Cardiac fibroblast (primary cell): ENCODE measurements around the gene GRB10.

Experiments
- DNase-seq, 2 donors: peaks; one replicate each; pipeline versions ENCODE4 v3.0.0 to v3.0.0-alpha.2; 2010; ENCODE audit warnings: low read depth in 2 of 2
- H3K4me3 ChIP-seq, 2 donors: replicated peaks in 1 of 2; 1 replicate in 1 of 2; 2 replicates in 1 of 2; pipeline ENCODE4 v1.5.1; 2011; ENCODE audit warnings: low read depth in 2 of 2, low read length in 2 of 2, mild to moderate bottlenecking in 2 of 2, moderate library complexity in 1 of 2
- TF ChIP-seq, protein P1 (sequence below): IDR thresholded peaks from one replicate; pipeline ENCODE4 v1.5.1; 2011; ENCODE audit warnings: low read depth, mild to moderate bottlenecking, low read length, inconsistent platforms

Gene GRB10

DNA sequence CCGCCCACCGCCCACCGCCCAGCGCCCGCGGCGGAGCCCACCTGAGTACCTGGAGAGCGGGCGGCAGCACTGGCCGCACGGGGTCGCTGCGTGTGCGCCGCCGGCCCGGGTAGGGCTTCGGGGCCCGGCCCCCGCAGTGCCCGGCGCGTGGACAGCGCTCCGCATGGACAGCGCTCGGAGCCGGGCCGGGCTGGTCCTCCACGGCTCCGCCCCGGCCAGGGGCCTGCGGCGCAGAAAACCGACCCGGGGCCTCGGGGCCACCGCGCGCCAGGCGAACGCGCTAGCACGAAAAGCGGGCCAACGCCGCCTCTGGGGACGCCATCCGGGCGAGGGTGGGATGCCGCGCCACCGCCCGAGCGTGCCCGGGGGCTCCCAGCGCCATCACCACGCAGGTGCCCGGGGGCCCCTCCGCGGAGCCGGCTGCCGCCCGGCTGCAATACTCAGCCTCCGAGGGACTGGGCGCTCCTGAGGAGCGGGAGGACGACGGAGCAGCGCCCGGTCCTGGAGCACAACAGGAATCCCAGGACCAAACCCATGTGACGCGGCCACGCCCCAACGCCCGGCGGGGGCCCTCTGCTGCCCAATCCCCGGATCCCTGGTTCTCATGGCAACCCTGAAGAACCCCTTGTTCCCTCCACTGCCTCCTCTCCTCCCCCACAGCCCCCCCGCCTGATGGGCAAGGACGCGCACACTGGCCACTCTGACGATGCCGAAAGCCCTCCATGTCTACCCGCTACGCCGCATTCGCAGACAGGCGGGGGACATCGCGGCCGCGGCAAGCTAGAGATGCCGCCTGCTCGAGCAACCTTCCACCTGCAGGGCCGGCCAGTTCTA lies at the start of gene GRB10:
Gene GRB10, minus strand, starts transcription at position 522 of the 834 bp plus-strand sequence. CDS start 50,574 bp downstream, outside the sequence.
- TF ChIP-seq, protein P1, sequence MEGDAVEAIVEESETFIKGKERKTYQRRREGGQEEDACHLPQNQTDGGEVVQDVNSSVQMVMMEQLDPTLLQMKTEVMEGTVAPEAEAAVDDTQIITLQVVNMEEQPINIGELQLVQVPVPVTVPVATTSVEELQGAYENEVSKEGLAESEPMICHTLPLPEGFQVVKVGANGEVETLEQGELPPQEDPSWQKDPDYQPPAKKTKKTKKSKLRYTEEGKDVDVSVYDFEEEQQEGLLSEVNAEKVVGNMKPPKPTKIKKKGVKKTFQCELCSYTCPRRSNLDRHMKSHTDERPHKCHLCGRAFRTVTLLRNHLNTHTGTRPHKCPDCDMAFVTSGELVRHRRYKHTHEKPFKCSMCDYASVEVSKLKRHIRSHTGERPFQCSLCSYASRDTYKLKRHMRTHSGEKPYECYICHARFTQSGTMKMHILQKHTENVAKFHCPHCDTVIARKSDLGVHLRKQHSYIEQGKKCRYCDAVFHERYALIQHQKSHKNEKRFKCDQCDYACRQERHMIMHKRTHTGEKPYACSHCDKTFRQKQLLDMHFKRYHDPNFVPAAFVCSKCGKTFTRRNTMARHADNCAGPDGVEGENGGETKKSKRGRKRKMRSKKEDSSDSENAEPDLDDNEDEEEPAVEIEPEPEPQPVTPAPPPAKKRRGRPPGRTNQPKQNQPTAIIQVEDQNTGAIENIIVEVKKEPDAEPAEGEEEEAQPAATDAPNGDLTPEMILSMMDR = peak; percentile 2
- peak within 1 kb of the TSS; percentile 49 to 53 for H3K4me3 ChIP-seq
- DNase-seq = peak; percentile 26 to 42

DNA sequence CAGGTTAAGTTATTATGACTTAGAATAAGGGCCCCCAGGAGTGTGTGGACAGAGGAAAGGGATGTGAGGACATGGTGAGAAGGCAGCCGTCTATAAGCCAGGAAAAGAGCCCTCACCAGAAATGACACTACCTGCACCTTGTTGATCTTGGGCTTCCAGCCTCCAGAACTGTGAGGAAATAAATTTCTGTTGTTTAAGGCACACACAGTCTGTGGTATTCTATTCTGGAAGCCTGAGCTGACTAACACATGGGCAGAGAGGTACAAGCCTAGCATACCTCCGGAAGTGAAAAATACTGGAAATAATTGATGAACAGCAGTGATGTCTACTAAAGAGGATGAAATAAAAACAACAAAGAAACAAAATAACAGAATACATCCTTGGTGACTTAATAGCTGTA lies 46.1 kb upstream of the GRB10 start:
- TF ChIP-seq, protein P1 = no peak
- peak in 1 of 2 donors; percentile 23 for DNase-seq
- H3K4me3 ChIP-seq = no peak overlapping the region

DNA sequence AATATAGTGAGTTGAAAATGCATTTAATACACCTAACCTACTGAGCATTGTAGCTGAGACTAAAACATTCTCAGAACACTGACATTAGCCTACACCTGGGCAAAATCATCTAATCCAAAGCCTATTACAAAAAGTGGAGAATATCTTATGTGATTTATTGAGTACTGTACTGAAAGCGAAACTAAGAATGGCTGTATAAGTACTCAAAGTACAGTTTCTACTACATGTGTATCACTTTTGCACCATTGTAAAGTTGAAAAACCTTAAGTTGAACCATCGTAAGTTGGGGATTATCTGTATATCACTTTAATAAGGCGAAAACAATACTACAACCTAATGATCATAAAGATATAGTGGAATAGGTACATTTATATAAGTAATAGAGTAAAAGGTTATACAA lies 45.4 kb upstream of the GRB10 start:
- TF ChIP-seq, protein P1 = no peak
- DNase-seq = no peak
- H3K4me3 ChIP-seq = no peak overlapping the region

DNA sequence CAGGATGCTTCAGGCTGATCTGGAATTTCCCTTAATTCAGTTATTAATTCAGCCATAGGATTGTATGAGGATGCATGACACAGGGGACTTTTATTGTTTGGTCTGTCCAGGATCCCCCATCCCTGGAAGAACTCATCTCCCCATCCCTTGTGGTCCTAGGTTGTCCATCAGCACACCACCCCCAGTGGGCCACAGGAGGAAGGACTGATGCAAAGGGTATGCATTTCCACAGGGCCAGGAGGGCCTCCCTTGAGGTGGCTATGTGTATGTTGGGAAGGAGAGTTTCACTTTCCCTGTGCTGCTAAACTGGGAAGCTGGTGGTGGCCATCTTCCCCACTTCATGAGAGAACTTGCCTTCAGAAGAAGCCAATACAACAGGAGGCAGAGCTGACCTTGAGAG lies 44.6 kb upstream of the GRB10 start:
- no peak overlapping the region for H3K4me3 ChIP-seq
- TF ChIP-seq, protein P1 = no peak
- DNase-seq = no peak

DNA sequence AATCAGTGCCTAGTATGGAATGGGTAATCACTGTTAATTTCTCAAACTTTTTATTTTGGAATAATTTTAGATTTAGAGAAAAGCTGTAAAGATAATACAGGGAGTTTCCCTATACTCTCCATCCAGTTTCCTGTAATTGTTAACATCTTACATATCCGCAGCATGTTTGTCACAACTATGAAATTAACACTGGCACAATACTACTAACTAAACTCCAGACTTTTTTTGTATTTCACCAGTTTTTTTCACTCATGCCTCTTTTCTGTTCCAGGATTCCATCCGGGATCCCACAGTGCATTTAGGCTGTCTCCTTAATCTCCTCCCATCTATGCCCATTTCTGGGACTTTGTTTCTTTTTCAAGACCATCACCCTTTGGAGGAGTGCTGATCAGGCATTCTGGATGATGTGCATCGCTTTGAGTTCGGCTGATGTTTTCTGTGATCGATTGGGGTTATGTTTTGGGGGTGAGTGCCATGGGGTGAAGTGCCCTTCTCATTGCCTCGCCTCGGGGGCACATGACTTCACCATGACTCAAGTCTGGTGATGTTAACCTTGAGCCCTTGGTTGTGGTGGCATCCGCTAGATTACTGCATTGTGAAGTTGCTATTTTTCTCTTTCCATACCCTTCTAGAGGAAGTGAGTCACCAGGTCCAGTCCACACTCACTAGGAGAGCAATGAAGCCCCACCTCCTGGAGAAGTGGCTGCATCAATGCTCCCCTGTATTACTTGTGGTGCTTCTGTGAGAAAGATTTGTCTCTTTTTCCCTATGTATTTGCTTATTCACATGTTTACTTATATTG lies 43.9 kb upstream of the GRB10 start:
- peak; percentile 78 to 92 for DNase-seq
- H3K4me3 ChIP-seq = no peak overlapping the region
- TF ChIP-seq, protein P1 = peak; percentile 12

DNA sequence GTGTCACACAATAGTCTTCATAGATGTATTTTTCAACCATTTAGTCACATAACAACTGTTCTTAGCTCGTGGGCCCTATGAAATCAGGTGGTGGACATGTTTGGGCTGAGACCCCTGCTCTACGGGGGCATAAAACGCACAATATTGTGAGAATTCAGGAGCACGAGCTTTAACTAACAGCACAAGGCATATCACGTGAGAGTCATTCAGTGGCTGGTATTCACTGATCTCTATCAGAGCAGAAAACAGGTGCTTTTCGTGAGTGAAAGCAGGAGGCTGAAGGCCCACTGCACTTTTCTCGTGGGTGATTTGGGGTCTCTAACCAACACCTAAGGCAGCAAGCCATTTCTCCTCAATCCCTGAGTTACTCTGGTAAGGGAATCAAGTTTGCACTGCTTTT lies 42.8 kb upstream of the GRB10 start:
- TF ChIP-seq, protein P1 = no peak
- H3K4me3 ChIP-seq = no peak overlapping the region
- no peak for DNase-seq
